Placental pericyte (primary cell): ENCODE results near the gene PRELID2. TPM values are rescaled to one million over a fixed set of nuclear protein-coding genes. Genes with fewer than 3 reads are reported as not detected.

Experiments used
- total RNA-seq: library from RNA; depleted of rRNA; stranded (reverse); fragments of >200 nt; gene quantifications from 2 replicates; pipeline ENCODE4 v1.2.3, GENCODE V29; 2012

Gene PRELID2
- 10.5 and 13.7 TPM in 2 replicates for total RNA-seq

DNA sequence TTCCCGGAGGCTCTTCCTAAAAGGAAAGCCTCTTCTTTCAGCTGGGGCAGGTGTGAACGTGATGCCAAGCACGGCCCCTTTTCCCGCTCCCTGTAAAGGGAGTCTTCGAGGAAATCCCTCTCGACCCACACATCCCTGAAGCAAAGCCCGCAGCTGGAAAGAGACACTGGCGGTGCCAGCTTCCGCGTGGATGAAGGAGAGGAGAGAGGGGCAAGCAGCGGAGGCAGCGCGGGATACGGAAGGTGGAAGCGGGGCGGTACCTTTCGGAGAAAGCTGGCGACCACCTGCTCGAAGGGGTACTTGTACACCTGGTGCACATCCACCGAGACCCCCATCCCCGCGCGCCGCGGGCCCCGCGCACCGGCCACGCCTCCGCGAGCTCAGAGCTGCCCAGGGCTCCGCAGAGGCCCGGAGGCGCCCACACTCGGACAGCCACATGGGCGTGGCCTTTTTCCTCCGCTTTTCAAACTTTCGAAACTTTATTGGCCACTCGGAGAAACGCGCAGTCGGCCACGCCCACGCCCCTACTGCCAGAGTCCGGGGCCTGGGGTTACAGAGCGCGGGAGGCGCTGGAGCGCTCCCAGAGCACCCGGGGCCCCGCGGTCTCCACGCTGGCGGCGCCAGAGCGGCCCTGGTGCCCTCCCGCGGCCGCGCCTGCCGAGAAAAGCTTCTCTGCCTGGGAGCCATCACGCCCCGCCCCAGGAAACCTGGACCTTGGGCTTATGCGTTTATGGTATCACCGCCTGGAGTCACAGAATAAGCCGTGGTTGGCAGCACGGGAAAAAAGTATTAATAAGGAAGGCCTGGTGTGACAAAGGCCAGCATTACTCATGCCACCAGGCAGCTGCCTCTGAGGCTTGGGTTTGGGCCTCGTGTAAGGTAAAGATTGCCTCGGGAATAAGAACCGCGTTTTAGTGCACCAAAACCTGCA is at the start of gene PRELID2:
TSS of gene PRELID2 (minus strand) at position 426 of the 931 bp plus-strand sequence. CDS start at position 335, 91 bp downstream.

DNA sequence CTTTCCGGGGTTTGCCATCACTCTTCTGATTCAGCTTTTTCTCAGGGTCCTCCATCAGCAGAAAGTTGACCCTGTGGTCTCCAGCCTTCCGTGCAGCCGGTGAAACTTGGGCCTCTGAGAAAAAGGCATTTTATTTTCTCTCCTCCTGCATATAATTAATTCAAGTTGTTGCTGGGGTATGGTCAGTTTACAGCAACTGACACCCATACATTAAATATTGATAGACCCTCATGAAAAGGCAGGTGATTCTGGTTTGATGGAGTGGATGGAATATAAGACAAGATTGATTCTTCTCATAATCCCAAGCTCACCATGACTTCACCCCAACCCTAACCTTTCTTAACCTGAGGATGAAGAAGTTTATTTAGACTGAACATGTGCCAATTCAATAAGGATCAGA is 37.8 kb upstream of the PRELID2 start, which contains the start of gene GRXCR2:
TSS of gene GRXCR2 (minus strand) at position 101 of the 400 bp plus-strand sequence. CDS start at position 55, 46 bp downstream.

Other genes with a start within 250 kb of the PRELID2 start
- gene GRXCR2, start 37.7 kb upstream of the PRELID2 start, total RNA-seq, result not detected in 2 replicates
- 4.2 and 4.7 TPM in 2 replicates for gene SH3RF2, start 101.2 kb upstream of the PRELID2 start, total RNA-seq